Panc1 (cell line): ENCODE data around the gene IGFBP1. TPM values are rescaled to one million over a fixed set of nuclear protein-coding genes. Genes with fewer than 3 reads are reported as not detected.

Source experiments
- ATAC-seq: fragments of 200-7000 bp; cut with Tn5 transposase; 2 replicates; pipeline ENCODE4 v1.9.1; 2020; ENCODE audit warnings: mild to moderate bottlenecking, moderate library complexity
- BruUV-seq: library from RNA; stranded (reverse); fragments of 400-500 nt; replicated peaks from 2 replicates; lab custom pipeline; 2021; lab: Mats Ljungman, UMichigan
- CTCF ChIA-PET: fragments of 300-600 bp; sonication (Branson Sonifier 250); formaldehyde crosslinking; loops from one replicate; lab custom pipeline; 2022; ENCODE audit warnings: antibody characterized with exemption; lab: Charles Lee
- POLR2A ChIA-PET: fragments of 300-600 bp; sonication (Branson Sonifier 250); formaldehyde crosslinking; loops from one replicate; lab custom pipeline; 2022; ENCODE audit warnings: antibody characterized with exemption; lab: Charles Lee
- DNase-seq: peaks from one replicate; pipeline ENCODE4 v3.0.0-alpha.2; 2010; ENCODE audit warnings: low read depth, low spot score
- H3K27ac ChIP-seq: 2 replicates; pipeline ENCODE4 v1.5.1; 2011; ENCODE audit warnings: mild to moderate bottlenecking, low read length, inconsistent platforms
- H3K27me3 ChIP-seq: fragments of 200-500 bp; sonication (Bioruptor generic); 2 replicates; pipeline ENCODE4 v1.6.0; 2014; ENCODE audit warnings: low read length, inconsistent platforms; ENCODE audit not compliant: control insufficient read depth, insufficient read depth
- H3K36me3 ChIP-seq: fragments of 200-500 bp; sonication (Bioruptor generic); 2 replicates; pipeline ENCODE4 v1.5.1; 2014; ENCODE audit warnings: inconsistent platforms, mild to moderate bottlenecking, low read length, moderate library complexity; ENCODE audit not compliant: control insufficient read depth, insufficient read depth
- H3K4me1 ChIP-seq: 2 replicates; pipeline ENCODE4 v1.5.1; 2011; ENCODE audit warnings: inconsistent platforms, mild to moderate bottlenecking, low read length, moderate library complexity; ENCODE audit not compliant: control insufficient read depth, insufficient read depth
- H3K4me3 ChIP-seq, 2 experiments: 2 replicates each; pipeline ENCODE4 v1.5.1; 2011 to 2012; ENCODE audit warnings: low read depth in 2 of 2, low read length in 2 of 2, mild to moderate bottlenecking in 2 of 2, inconsistent platforms in 1 of 2, moderate library complexity in 1 of 2
- H3K9me3 ChIP-seq: fragments of 200-500 bp; sonication (Bioruptor generic); 2 replicates; pipeline ENCODE4 v1.5.1; 2014; ENCODE audit warnings: low read depth, mild to moderate bottlenecking, inconsistent platforms, low read length, moderate library complexity; ENCODE audit not compliant: control insufficient read depth, insufficient read depth
- CTCF ChIP-seq: fragments of 450-650 bp; IDR thresholded peaks from 2 replicates; pipeline ENCODE4 v1.5.1; 2017; ENCODE audit warnings: mild to moderate bottlenecking
- POLR2AphosphoS5 ChIP-seq: IDR thresholded peaks from 2 replicates; pipeline ENCODE4 v1.6.1; 2012; ENCODE audit warnings: mild to moderate bottlenecking, low read depth, low read length, moderate library complexity
- REST ChIP-seq, 2 experiments: IDR thresholded peaks; 2 replicates each; pipeline ENCODE4 v1.6.1; 2011 to 2012; ENCODE audit warnings: low read depth in 2 of 2, control low read depth in 1 of 2, low read length in 1 of 2, mild to moderate bottlenecking in 1 of 2, moderate library complexity in 1 of 2; ENCODE audit not compliant: insufficient read depth in 1 of 2
- SIN3A ChIP-seq: IDR thresholded peaks from 2 replicates; pipeline ENCODE4 v1.6.1; 2012; ENCODE audit warnings: low read depth, mild to moderate bottlenecking, low read length, moderate library complexity, borderline replicate concordance; ENCODE audit not compliant: insufficient read depth
- TCF7L2 ChIP-seq: IDR thresholded peaks from 2 replicates; pipeline ENCODE4 v1.6.1; 2011; ENCODE audit warnings: mild to moderate bottlenecking, low read depth, low read length, inconsistent platforms
- in situ Hi-C: cut with HindIII; loops from 2 replicates; pipeline ENCODE4 v1.10.0; 2016; ENCODE audit warnings: low sequenced_read_pairs, low pct_unique_long_range_greater_than_20kb
- intact Hi-C: fragments of 100-400 bp; cut with micrococcal nuclease; formaldehyde crosslinking; loops from one replicate; pipeline ENCODE4 v1.10.0; 2022; ENCODE audit not compliant: unreplicated experiment
- total RNA-seq: library from RNA; stranded (reverse); gene quantifications from one replicate; pipeline ENCODE4 v1.2.1, GENCODE V29; 2021; ENCODE audit not compliant: unreplicated experiment

The IGFBP1 gene
- total RNA-seq, 1 experiment from 2014 or later, result 0.33 TPM

DNA sequence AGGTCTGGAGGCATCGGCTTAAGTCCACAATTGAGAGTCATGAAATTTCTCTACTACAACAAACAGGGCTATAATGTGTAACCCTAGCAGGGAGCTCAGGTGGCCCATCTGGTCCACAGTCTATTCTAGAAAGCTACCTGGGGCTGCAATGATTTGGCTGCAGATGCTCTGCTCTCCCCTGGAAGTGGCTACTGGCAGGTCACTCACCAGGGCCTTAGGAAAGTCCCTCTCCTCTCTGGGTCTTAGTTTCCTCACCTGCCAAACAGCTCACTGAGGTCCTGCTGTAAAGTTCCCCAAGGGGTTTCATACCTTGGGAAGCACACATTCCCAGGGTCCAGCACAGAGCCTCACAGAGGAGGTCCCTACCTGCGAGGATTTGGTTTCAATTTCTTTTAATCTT is 30.3 kb downstream of the IGFBP1 start:
- in situ Hi-C loops (no loop called here), intact Hi-C loops (loop anchor here (2.0 kb wide), 1 partner anchor 1262 kb away; no protein-coding TSS in a partner anchor)
- Histone ChIP-seq H3K27me3 (peaks cover 19% of the 10 kb centered on the region), H3K36me3 (no peaks in the 10 kb centered on the region), H3K4me3 (no peak overlapping the region), H3K4me1 (peaks cover 11% of the 10 kb centered on the region; the same call in 1 of the 2 replicates), H3K27ac (no peak overlapping the region), H3K9me3 (no peaks in the 10 kb centered on the region)
- no peak for TF ChIP-seq CTCF
- TF ChIP-seq TCF7L2, result no peak
- no peak for TF ChIP-seq POLR2AphosphoS5
- TF ChIP-seq SIN3A, result no peak
- no peak for TF ChIP-seq REST (IDR thresholded peaks at IDR 0.05; ENCODE audit: insufficient read depth in 1 of 2, low read depth in 2 of 2, low read length in 1 of 2)
- DNase-seq, result no peak
- ChIA-PET POLR2A (no interaction called here), CTCF (interaction anchor here (0.6 kb wide), 1 partner anchor 1049 kb away, joined by 6 read pairs; no protein-coding TSS in a partner anchor)
- ATAC-seq, result no peak
- no TSS peak for BruUV-seq

- in situ Hi-C loops, result no loop called here
- TF ChIP-seq SIN3A, result no peak
- TF ChIP-seq POLR2AphosphoS5, result no peak
- no peak for TF ChIP-seq CTCF
- TF ChIP-seq REST (IDR thresholded peaks at IDR 0.05; ENCODE audit: insufficient read depth in 1 of 2, low read depth in 2 of 2, low read length in 1 of 2), result no peak
- TF ChIP-seq TCF7L2, result no peak
- Histone ChIP-seq H3K27ac (no peak overlapping the region), H3K9me3 (no peaks in the 10 kb centered on the region), H3K4me1 (peaks cover 14% of the 10 kb centered on the region; the same call in 1 of the 2 replicates), H3K4me3 (peak overlapping the region in 1 of 2 experiments; percentile 36; a peak in 2 of 4 replicates), H3K36me3 (no peaks in the 10 kb centered on the region), H3K27me3 (peaks cover 17% of the 10 kb centered on the region)
- BruUV-seq, result no TSS peak
- ChIA-PET POLR2A (no interaction called here), CTCF (no interaction called here)
- intact Hi-C loops, result loop anchor here (2.0 kb wide), 1 partner anchor 1261 kb away; no protein-coding TSS in a partner anchor
- DNase-seq (no peak), ATAC-seq (no peak)
These were observed 31.0 kb downstream of the IGFBP1 start for GRCh38 chr7:45919231-45919784.
